PC-9 (cell line): ENCODE measurements around the gene PAX4.

Source experiments
- CTCF ChIP-seq: fragments of 200-600 bp; sonication (generic); conservative IDR thresholded peaks from 2 replicates; pipeline ENCODE4 v1.6.1; 2017; ENCODE audit warnings: mixed run types, antibody characterized with exemption, mild to moderate bottlenecking, moderate library complexity
- EZH2 ChIP-seq: fragments of 200-600 bp; sonication (generic); IDR thresholded peaks from 2 replicates; pipeline ENCODE4 v1.8.0; 2017; ENCODE audit warnings: antibody characterized with exemption, low read depth

- no peak for TF ChIP-seq CTCF
- TF ChIP-seq EZH2 = no peak
Measured at GRCh38 chr7:127647636-127648035, 29.7 kb upstream of the PAX4 start.
